EH (cell line): ENCODE measurements around the gene MANSC4.

Source experiments
- DNase-seq: peaks from one replicate; pipeline ENCODE4 v3.0.0-alpha.2; 2015; ENCODE audit warnings: low read depth

MANSC4 gene

GRCh38 chr12:27779920-27780611 is at the start of gene MANSC4, which contains the start of gene KLHL42:
Gene MANSC4, minus strand, starts transcription at chr12:27780236. Its CDS starts 8,960 bp downstream, at chr12:27771276.
Gene KLHL42, plus strand, starts transcription at chr12:27780233. Its CDS starts 98 bp downstream, at chr12:27780331.
- DNase-seq, result peak; percentile 83

DNA sequence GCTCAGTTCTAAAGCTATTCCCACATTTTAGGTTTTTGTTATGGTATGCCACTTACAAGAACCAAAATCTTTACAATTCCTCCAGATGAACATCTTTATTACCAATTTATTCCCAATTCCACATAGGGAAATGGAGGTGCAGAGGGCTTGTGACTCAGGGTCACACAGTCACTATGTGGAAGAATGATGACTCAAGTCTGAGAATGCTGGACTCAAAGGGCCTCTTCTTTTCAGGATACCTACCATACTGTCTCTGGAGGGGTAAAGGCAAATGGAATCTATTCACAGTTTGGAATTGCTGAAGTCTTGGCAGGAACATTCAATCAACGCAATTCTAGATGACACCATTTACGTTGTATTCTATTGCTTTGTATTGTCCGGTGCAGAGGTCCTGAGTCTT is 48.2 kb upstream of the MANSC4 start:
- DNase-seq, result peak; percentile 21

- no peak for DNase-seq
Observed at GRCh38 chr12:27826076-27826475, 46.0 kb upstream of the MANSC4 start.

GRCh38 chr12:27824126-27824842 is 44.2 kb upstream of the MANSC4 start:
- no peak for DNase-seq

GRCh38 chr12:27823038-27823437 is 43.0 kb upstream of the MANSC4 start:
- no peak for DNase-seq

- peak; percentile 68 for DNase-seq
Observed at GRCh38 chr12:27822076-27822712, 42.2 kb upstream of the MANSC4 start.

DNA sequence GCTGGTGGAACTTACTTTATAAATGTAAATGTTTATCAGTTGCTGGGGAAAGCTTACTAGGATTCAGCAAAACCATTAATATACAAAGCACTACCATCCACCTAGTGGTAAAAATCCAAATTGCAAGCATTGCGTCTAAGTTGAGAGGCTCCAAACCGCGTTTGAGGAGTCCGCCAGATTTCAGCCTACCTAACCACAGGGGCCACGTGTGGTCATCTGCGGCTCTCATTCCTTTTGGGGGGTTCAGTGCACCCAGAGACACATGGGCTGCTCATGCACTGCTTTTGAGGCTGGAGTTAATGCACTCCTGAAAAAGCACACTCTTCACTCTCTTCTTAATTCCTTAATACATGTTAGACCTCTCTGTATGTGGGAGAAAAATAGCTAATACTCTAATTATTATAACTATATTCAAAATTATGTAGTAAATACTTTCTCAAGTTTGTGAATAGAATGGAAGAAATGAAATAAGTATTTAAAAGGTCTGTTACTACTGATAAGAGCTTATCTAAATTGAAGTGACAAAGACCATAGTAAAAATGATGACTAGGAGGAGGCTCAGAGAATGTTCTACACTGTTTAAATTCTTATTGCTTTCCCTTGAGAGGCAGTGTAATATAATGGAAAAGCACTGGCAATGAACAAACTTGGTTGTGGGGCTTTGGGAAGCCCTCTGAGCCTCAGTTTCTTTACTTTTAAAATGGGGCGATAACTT is 41.4 kb upstream of the MANSC4 start:
- peak; percentile 68 for DNase-seq

- no peak for DNase-seq
Observed at GRCh38 chr12:27820564-27820963, 40.5 kb upstream of the MANSC4 start.

DNA sequence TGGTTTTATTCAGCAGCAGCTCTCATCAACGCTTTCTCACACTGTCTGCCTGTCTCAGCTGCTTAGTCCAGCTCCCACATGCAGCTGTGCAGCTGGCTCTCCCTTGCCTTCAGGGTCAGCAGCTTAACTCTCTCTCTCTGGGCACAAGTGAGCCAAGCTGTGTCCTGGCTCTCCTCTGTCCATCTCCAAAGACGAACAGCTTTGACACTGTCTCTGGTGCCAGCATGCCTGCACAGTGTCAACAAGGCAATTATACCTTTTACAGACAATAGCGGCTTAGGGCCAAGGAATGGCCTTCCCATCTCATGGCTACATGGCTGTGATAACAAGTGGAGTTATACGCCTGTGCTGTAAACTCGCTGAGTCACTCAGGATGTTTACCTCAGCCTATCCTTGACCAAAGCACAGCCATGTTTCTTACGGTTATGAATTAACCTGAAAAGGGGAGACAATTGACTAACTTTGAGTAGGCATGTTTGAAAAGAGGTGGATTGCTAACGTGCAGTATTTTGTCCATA is 38.4 kb upstream of the MANSC4 start:
- DNase-seq, result no peak

DNA sequence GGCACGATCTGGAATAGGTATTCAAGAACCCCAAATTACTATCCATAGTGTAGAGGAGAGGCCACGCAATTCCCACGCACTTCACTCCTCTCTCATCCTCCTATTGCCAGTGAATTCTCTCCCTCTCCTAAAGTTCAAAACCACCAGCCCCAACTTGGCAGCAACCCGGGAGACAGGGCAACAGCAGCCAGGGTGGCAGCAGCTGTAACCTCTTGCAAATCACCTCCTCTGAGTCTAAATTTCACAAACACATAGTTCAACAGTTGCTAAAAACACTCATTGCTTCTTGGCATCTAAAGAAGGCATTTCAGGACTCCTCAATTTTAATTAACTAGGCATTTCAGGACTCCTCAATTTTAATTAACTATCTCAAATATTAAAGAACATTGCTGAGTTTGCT is 37.7 kb upstream of the MANSC4 start:
- no peak for DNase-seq

DNA sequence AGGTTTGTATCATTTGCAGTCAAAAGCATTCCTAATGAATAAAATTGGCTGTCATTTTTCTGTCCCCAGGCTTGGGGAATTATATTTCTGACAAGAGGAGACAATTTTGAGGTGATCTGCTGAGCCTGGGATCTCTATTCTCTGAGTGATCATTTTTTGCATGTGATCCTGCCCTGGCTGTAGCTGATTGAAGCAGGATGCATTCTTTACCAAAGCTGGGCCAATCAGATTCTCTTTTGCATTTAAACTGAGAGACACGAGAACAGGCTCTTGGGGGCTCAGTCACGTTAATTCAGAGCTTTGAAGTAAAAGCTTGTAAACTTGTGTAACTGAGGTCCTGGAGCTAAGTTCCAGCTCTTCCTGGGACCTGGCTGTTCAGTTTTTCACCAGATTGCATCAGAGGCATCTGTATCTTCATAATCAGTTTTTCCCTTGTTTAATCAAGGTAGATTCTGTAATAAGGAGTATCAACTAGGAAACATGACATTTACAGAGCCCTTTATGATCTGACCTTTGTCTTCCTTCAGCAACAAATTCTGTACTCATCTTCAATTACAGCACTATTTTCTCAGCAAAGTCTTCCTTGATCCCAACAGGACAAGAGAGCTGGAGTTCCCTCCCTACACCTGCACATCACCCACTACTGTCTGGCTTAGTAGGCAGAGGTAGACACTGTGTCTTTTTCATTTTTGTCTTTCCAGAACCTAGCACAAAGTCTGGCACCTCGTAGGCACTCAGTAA is 35.0 kb upstream of the MANSC4 start:
- peak; percentile 41 for DNase-seq

GRCh38 chr12:27814411-27814810 is 34.4 kb upstream of the MANSC4 start:
- no peak for DNase-seq

GRCh38 chr12:27812502-27812901 is 32.5 kb upstream of the MANSC4 start:
- no peak for DNase-seq

DNA sequence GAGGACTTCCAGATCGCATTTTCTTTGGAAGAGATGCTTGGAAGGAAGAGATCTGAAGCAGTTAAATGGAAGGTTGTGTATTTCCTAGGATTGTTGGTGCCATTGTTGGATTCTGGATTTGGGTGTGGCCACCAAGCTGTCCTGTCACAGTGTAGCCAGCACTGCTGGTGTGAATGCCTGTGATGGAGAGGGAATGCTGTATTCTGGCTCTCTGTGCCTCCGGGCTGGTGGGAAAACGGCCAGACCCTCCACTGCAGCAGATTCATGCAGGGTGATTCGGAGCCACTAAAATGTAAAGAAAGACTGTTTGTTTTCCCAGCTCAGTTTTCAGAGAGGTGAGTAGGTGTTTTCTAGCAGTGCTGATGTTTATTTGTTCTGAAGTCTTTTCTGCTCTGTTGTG is 30.7 kb upstream of the MANSC4 start:
- DNase-seq, result no peak

DNA sequence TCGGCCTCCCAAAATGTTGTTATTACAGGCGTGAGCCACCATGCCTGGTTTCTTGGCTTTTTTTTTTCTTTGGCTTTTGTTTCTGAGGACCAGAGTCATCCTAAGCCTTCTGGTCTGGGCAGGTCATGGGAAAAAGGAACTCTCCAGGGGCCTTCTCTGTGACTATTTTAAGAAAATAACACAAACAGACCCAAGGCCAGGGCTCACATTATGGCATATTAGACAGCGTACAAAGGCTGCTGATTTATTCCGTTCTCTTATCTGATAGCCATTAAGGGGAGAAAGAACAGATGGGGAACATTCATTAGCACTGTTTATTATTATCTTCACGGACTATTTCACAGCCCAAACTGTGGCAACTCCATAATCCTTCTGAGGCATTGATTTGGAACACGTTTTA is 28.8 kb upstream of the MANSC4 start:
- DNase-seq, result no peak

DNA sequence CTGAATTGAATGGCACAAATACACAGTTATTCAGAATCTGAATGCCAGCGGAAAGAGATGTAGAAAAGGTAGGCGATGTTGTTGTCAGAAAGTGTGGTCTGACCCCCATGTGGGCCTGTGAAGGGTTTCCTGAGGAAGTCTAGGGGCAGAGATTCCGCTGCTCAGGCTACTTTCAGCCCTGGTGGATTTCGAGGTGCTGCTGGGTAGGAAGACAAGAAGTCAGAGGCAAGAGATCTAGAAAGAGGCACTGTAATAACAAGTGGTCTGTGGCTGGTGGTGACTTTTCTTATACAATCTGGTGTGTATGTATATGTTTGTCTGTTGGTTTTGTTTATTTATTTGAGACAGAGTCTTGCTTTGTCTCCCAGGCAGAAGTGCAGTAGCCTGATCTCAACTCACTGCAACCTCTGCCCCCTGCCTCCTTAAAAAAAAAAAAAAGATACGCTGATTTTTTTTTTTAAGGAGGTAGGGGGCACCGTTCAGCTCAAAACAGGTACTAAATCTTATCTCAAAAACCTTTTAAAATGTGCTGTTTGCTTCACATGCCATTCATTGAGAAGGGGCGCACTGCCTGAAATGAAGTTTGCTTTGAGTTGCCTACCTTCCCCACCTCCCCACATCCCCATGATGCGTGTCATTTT is 27.1 kb upstream of the MANSC4 start:
- no peak for DNase-seq

- DNase-seq, result no peak
Observed at GRCh38 chr12:27806259-27806658, 26.2 kb upstream of the MANSC4 start.

- DNase-seq, result no peak
Observed at GRCh38 chr12:27805238-27805637, 25.2 kb upstream of the MANSC4 start.

DNA sequence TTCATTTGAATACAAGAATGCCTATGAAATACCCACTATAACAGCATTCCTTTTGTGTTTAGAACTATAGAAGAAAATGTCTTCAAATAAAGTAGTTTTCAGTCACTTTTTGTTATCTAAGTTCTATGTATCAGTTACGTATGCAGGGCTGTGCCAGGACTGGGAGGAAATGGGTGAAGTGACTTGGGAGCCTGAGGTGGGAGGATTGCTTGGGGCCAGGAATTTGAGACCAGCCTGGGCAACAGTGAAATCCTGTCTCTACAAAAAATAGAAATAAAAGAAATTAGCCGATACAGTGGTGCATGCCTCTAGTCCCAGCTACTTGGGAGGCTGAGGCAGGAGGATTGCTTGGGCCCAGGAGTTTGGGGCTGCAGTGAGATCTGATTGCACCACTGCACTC is 22.9 kb upstream of the MANSC4 start:
- DNase-seq, result no peak

DNA sequence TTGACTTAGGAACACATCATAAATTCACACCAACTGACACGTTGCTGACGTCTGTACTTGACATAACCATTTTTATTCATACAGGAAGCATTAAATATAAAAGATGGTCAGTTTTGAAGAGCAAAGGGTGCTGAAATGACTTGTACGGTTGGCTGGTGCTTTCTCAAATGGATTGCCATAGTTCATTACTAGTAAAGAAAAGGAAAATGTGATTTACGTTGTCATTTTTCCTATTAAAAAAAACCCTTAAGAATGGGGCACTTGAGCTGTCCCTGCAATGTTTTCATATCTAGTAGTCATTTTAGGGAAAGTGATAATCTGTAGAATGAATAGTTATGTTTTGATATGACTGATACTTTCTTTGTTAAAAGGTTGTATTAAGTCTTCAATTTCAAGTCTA is 22.5 kb upstream of the MANSC4 start:
- DNase-seq, result no peak

GRCh38 chr12:27801630-27802029 is 21.6 kb upstream of the MANSC4 start:
- no peak for DNase-seq
